GM12875 (cell line): Measurements from ENCODE around the gene SLC7A4.
"Not testable (repeated sequence)": the region's sequence is repeated elsewhere in the genome, so short reads cannot be mapped to it uniquely, and the experiment has no call there.

ENCODE experiments used
- H3K4me3 ChIP-seq: one replicate; pipeline ENCODE4 v1.5.1; 2011; ENCODE audit warnings: low read depth, low read length, control low read depth
- TF ChIP-seq, protein P1 (sequence below): IDR thresholded peaks from 2 replicates; pipeline ENCODE4 v1.5.1; 2011; ENCODE audit warnings: low read depth, mild to moderate bottlenecking, control low read depth, inconsistent platforms, low read length, moderate library complexity, borderline replicate concordance; ENCODE audit not compliant: insufficient read depth

Gene SLC7A4

DNA sequence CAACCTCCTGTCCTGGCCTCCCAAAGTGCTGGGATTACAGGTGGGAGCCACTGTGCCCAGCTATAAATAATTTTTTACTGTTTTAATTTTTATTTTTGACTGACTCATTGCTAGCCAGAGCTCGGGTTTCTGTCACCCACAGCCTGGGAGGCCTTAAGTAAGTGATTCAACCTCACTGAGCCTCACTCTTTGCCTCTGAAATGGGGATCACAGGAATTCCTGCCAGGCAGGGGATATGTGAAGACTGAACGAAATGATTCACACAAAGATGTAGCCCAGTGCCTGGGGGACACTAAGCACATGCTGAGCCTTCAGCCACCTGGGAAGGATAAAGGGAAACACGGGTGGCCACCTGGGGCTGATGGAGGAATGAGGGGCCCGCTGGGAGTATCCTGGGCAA, 9.6 kb upstream of the SLC7A4 start:
- TF ChIP-seq, protein P1, sequence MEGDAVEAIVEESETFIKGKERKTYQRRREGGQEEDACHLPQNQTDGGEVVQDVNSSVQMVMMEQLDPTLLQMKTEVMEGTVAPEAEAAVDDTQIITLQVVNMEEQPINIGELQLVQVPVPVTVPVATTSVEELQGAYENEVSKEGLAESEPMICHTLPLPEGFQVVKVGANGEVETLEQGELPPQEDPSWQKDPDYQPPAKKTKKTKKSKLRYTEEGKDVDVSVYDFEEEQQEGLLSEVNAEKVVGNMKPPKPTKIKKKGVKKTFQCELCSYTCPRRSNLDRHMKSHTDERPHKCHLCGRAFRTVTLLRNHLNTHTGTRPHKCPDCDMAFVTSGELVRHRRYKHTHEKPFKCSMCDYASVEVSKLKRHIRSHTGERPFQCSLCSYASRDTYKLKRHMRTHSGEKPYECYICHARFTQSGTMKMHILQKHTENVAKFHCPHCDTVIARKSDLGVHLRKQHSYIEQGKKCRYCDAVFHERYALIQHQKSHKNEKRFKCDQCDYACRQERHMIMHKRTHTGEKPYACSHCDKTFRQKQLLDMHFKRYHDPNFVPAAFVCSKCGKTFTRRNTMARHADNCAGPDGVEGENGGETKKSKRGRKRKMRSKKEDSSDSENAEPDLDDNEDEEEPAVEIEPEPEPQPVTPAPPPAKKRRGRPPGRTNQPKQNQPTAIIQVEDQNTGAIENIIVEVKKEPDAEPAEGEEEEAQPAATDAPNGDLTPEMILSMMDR, result no peak
- H3K4me3 ChIP-seq, result no peak overlapping the region

DNA sequence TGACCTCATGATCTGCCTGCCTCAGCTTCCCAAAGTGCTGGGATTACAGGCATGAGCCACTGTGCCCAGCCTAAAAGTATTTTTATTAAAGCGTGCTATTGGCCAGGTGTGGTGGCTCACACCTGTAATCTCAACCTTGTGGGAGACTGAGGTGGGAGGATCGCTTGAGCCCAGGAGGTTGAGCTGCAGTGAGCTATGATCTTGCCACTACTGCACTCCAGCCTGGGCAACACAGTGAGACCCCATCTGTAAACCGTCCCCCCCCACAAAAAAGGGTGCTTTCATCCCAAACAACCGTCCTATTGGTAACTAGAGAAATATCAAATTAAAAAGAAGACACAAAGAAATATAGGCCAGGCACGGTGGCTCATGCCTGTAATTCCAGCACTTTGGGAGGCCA, 6.8 kb upstream of the SLC7A4 start:
- H3K4me3 ChIP-seq, result not testable (repeated sequence)

DNA sequence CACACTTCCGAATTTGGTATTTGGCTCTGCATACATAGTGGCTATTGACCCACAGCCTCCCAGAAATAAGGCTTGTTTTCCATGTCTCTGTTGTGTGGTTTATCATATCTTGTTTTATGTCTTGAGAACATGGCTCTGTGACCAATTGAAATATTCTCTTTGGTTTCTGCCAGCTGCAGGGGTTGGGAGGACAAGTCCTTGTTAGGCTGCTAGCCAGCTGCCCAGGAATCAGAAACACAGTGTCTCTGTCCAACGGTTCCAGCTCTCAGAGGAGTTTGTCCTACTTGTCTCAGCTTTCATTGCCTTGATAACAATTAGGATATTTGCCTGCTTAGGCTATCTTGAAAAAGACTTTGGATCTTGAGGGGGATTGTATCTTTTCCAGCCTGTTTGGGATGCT, 6.0 kb upstream of the SLC7A4 start:
- TF ChIP-seq, protein P1, result no peak
- H3K4me3 ChIP-seq, result no peak overlapping the region

DNA sequence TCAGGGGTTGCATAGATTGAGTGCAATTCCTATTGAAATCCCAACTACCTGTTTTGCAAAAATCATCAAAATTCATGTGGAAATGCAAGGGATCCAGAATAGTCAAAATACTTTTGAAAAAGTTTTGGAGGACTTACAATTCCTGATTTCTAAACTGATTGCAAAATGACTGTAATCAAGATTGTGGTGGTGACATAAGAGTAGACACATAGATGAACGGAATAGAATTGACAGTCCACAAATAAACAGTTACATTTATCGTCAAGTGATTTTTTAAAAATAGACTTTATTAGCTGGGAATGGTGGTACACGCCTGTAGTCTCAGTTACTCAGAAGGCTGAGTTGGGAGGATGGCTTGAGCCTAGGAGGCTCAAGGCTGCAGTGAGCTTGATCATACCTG, 2.6 kb upstream of the SLC7A4 start:
- no peak overlapping the region for H3K4me3 ChIP-seq
- TF ChIP-seq, protein P1, result no peak

DNA sequence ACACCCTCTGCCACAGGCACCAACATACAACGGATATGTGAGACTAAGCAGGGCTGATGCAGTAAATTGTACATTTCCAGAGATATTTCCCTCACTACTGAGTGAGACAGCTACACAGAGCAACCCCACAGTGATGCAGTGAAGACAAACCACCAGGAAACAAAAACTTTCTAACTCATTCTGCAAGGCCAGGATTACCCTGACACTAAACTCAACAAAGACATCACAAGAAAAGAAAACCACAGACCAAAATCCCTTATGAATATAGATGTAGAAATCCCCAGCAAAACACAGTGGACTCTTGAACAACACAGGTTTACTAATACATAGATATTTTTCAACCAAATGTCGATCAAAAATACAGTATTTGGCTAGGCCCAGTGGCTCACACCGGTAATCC, 1.5 kb upstream of the SLC7A4 start:
- TF ChIP-seq, protein P1, result no peak
- no peak overlapping the region for H3K4me3 ChIP-seq

DNA sequence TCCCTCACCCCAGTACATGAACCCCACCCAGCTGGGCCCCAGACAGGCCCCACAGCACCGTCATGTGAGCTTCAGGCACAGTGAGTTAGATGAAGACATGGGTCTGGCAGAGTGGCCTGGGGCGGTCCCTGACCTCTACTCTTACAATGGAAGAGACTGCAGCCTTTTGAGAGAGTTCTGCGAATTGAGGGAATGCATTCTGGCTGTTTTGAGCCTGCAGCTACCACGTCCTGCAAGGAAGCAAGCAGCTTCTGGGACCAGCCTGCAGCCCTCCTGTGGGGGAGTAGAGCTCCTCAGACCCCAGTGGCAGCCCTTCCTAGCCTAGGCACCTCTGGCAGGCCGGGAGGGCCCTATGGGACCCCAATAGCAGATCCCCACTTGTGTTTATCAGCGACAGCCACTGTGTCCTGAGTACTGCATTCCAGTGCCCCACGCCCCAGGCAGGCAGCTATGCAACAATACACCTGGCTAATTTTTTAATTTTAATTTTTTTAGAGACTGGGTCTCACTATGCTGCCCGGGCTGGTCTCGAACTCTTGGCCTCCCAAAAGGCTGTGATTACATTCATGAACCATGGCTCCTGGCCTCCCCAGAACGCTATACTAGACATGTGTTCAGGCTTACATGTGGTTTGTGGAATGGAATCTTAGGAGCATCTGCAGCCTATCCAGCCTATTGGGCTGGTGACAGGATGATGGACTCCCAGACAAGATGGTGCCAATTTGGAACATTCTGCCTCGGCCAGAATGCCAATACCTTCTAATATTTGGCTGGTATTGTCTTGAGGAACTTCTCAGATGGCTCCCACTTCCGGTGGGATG, 717 bp upstream of the SLC7A4 start:
- TF ChIP-seq, protein P1, result no peak
- no peak overlapping the region for H3K4me3 ChIP-seq

DNA sequence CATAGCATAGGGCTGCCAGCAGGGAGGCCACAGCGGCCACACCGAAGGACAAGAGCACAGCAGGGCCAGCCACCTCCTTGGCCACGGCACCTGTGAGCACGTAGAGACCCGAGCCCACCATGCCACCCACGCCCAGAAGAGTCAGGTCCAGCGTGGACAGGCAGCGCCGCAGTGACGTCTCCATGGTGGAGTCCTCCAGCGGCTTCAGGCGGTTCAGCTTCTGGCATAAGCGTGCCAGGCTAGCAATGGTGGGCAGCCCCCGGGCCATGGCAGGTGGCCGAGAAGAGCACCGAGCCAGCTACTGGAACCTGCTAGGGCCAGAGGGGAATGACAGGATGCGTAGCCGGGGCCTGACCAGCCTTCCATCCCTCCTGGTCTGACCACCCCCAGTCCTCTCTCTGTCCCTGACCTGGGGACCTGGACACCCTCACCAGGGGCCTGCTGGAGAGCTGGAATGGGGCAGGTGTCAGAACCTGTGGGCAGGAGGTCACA, 770 bp downstream of the SLC7A4 start:
- no peak overlapping the region for H3K4me3 ChIP-seq
- TF ChIP-seq, protein P1, result no peak
